ENCODE results near the gene PCBP1. TPM values are rescaled to one million over a fixed set of nuclear protein-coding genes. Genes with fewer than 3 reads are reported as not detected.
A peak's percentile ranks its signal among the peaks of the same experiment; 100 is the strongest.

The PCBP1 gene
- total and polyA plus RNA-seq, 9 of the 15 experiments (the other 6 are each of a cell fraction or from before 2014, with no cell fraction given) = 19.2 to 407 (median 78.1) TPM

DNA sequence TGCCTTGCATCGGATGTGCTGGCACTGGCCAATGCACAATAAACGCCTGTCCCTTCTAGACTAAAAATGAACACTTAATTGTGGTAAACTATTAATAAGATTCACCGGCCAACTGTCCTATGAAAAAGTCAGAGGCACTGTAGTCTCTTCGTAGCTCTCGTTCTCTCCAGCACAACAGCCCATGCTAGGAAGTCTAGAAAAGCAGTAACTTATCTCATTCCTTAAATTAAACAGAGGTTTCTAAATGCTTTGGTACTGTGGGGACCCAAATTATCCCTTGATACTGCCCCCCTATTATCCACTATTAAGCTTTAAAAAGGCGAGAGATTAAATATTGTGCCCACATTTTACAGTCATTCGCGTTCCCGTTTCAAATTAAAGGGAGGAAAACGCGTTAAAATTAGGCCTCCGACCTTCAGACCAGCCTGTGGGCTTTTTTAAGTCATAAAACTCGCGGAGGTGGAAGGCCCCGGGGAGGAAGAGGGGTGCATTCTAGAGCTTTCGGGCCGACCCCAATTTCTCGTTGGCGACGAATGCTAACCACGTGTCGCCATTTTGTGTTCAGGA lies 1.5 kb upstream of the PCBP1 start (continued):
- TF ChIP-seq PRMT5 (CRISPR knock-in tag; IDR thresholded peaks at IDR 0.05) (no peak), NFE2L1 (tag; IDR thresholded peaks at IDR 0.05; ENCODE audit: borderline replicate concordance, low read depth) (0 out of 2 replicates have a peak, but pooled peaks have one; percentile 29), RBM39 (optimal IDR thresholded peaks at IDR 0.05; ENCODE audit: low read depth, low read length) (no peak), LARP7 (IDR thresholded peaks at IDR 0.05) (no peak), TEAD1 (CRISPR knock-in tag; IDR thresholded peaks at IDR 0.05) (peak in 1 of 2 experiments; percentile 78; a peak in 2 of 4 replicates), KLF10 (CRISPR knock-in tag; IDR thresholded peaks at IDR 0.05) (no peak), KDM4B (IDR thresholded peaks at IDR 0.05; ENCODE audit: borderline replicate concordance in 2 of 2, low read depth in 1 of 2) (no peak), DMBX1 (CRISPR knock-in tag; IDR thresholded peaks at IDR 0.05; ENCODE audit: borderline replicate concordance) (peak; percentile 93; the same call in 1 of the 2 replicates), XRCC5 (IDR thresholded peaks at IDR 0.05; ENCODE audit: low read depth, low read length) (no peak), FOXP1 (CRISPR knock-in tag; IDR thresholded peaks at IDR 0.05) (no peak), TAF9B (IDR thresholded peaks at IDR 0.05; ENCODE audit: partially characterized antibody) (no peak), NR4A1 (CRISPR knock-in tag; IDR thresholded peaks at IDR 0.05) (no peak), NR4A1 (tag; IDR thresholded peaks at IDR 0.05) (0 out of 2 replicates have a peak, but pooled peaks have one; percentile 96), MTA2 (IDR thresholded peaks at IDR 0.05; ENCODE audit: low read depth) (no peak), SAFB2 (IDR thresholded peaks at IDR 0.05; ENCODE audit: borderline replicate concordance, low read depth, low read length, severe bottlenecking) (no peak), HDAC3 (IDR thresholded peaks at IDR 0.05; ENCODE audit: borderline replicate concordance, partially characterized antibody) (no peak), ZSCAN29 (IDR thresholded peaks at IDR 0.05) (no peak), SMC3 (conservative IDR thresholded peaks at IDR 0.05; ENCODE audit: insufficient read depth, low read depth, low read length) (no peak), HNRNPH1 (optimal IDR thresholded peaks at IDR 0.05; ENCODE audit: low read depth, low read length) (no peak), FOS (IDR thresholded peaks at IDR 0.05; ENCODE audit: extremely low read depth, insufficient read length) (no peak), NCOA1 (IDR thresholded peaks at IDR 0.05; ENCODE audit: low read depth) (no peak), ZNF263 (CRISPR knock-in tag; IDR thresholded peaks at IDR 0.05; ENCODE audit: borderline replicate concordance) (no peak), MAFF (IDR thresholded peaks at IDR 0.05; ENCODE audit: low read length) (no peak), NFE2 (IDR thresholded peaks at IDR 0.05; ENCODE audit: low read depth) (no peak)
- TF ChIP-seq, protein P1, sequence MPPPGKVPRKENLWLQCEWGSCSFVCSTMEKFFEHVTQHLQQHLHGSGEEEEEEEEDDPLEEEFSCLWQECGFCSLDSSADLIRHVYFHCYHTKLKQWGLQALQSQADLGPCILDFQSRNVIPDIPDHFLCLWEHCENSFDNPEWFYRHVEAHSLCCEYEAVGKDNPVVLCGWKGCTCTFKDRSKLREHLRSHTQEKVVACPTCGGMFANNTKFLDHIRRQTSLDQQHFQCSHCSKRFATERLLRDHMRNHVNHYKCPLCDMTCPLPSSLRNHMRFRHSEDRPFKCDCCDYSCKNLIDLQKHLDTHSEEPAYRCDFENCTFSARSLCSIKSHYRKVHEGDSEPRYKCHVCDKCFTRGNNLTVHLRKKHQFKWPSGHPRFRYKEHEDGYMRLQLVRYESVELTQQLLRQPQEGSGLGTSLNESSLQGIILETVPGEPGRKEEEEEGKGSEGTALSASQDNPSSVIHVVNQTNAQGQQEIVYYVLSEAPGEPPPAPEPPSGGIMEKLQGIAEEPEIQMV (tag; conservative IDR thresholded peaks at IDR 0.05; ENCODE audit: low read depth) = peak; percentile 61; the same call in 1 of the 2 replicates
- TF ChIP-seq, protein P2, sequence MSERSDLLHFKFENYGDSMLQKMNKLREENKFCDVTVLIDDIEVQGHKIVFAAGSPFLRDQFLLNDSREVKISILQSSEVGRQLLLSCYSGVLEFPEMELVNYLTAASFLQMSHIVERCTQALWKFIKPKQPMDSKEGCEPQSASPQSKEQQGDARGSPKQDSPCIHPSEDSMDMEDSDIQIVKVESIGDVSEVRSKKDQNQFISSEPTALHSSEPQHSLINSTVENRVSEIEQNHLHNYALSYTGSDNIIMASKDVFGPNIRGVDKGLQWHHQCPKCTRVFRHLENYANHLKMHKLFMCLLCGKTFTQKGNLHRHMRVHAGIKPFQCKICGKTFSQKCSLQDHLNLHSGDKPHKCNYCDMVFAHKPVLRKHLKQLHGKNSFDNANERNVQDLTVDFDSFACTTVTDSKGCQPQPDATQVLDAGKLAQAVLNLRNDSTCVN (CRISPR knock-in tag; IDR thresholded peaks at IDR 0.05) = no peak; the same call in 1 of the 2 replicates
- TF ChIP-seq, protein P3, sequence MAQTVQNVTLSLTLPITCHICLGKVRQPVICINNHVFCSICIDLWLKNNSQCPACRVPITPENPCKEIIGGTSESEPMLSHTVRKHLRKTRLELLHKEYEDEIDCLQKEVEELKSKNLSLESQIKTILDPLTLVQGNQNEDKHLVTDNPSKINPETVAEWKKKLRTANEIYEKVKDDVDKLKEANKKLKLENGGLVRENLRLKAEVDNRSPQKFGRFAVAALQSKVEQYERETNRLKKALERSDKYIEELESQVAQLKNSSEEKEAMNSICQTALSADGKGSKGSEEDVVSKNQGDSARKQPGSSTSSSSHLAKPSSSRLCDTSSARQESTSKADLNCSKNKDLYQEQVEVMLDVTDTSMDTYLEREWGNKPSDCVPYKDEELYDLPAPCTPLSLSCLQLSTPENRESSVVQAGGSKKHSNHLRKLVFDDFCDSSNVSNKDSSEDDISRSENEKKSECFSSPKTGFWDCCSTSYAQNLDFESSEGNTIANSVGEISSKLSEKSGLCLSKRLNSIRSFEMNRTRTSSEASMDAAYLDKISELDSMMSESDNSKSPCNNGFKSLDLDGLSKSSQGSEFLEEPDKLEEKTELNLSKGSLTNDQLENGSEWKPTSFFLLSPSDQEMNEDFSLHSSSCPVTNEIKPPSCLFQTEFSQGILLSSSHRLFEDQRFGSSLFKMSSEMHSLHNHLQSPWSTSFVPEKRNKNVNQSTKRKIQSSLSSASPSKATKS (CRISPR knock-in tag; IDR thresholded peaks at IDR 0.05) = no peak

All from K562 (cell line).